GM12801 (cell line): Measurements from ENCODE around the gene CDC42BPB.

ENCODE experiments used
- TF ChIP-seq, protein P1 (sequence below): IDR thresholded peaks from one replicate; pipeline ENCODE4 v1.5.1; 2011; ENCODE audit warnings: control low read depth; ENCODE audit not compliant: insufficient read length; ENCODE audit errors: extremely low read depth

Gene CDC42BPB

DNA sequence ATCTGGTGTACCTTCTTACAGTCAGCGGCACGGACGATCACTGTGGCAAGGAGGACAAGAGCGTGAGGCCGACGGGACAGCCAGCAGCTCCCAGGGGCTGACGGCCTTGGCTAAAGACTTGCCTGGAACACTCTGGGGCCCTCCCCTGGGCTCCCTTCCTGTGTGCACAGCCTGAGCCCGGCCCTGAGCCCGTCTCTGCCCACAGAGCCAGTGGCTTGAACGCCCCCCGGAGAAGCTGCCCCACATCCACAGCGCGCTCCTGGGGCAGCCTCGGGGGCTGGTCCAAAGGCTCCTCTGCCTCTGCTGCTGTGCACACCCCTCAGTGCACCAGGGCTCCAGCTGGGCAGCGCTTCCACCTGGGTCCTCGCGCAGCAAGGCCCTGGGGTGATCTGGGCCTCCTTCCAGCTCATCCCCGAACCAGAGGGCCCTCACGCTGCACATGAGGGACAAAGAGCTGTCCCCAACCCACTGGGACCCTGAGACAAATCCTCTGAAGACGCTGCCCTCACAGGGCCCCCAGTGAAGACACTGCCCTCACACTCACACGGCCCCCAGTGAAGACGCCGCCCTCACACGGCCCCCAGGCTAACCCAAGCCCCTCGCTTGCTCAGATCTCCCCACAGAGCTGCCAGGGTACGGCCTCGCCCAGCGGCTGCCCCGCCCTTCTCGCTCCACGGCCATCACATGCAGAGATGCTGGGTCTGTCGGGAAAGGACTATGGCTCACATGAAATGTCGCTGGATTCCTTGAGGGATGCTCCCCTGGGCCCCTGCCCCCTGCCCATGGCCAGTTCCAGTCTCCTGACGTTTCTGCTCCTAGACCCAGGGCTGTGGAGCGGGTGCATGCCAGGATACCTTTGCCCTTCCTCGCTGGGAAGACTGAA lies 112.7 kb downstream of the CDC42BPB start:
- TF ChIP-seq, protein P1, sequence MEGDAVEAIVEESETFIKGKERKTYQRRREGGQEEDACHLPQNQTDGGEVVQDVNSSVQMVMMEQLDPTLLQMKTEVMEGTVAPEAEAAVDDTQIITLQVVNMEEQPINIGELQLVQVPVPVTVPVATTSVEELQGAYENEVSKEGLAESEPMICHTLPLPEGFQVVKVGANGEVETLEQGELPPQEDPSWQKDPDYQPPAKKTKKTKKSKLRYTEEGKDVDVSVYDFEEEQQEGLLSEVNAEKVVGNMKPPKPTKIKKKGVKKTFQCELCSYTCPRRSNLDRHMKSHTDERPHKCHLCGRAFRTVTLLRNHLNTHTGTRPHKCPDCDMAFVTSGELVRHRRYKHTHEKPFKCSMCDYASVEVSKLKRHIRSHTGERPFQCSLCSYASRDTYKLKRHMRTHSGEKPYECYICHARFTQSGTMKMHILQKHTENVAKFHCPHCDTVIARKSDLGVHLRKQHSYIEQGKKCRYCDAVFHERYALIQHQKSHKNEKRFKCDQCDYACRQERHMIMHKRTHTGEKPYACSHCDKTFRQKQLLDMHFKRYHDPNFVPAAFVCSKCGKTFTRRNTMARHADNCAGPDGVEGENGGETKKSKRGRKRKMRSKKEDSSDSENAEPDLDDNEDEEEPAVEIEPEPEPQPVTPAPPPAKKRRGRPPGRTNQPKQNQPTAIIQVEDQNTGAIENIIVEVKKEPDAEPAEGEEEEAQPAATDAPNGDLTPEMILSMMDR = no peak

DNA sequence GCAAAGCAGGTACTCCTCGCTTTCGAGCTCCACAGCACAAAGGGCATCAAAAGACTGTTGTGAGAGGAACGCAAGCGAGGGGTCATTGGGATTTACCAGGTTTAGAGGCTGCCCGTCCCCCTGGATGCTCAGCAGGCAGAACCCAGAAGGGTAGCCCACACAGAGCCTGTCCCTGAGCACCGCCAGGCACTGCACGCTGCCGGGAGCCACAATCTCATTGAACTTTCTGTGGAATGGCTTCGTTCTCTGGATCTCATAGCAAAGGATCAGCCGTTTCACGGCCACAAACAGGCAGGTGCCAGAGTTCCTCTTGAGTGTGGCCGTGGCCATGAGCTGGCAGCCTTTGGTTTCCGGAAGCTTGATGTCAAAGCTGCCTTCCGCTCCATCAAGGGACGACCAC lies 113.4 kb downstream of the CDC42BPB start:
- TF ChIP-seq, protein P1 = no peak

- TF ChIP-seq, protein P1 = no peak
These were observed 113.9 kb downstream of the CDC42BPB start for GRCh38 chr14:102943454-102943853.

DNA sequence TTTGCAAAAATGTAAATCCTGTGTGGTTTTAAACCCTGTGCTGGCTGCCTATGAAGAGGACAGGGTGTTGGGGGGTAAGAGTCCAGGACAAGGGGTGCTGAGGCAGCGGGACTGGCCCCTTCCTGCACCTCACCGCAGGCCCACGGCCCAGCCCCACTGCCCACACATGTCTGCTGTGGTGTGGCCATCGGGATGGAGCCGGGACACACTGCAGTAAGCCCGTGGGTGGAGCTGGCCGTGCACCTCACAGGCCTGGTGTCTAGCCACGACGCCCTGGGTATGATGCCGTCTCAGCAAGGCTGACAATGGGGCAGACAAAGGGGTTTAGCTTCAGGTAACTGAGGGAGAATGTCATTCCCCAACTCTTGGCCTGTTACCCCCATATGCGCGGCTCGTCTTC lies 115.3 kb downstream of the CDC42BPB start:
- TF ChIP-seq, protein P1 = no peak

- TF ChIP-seq, protein P1 = no peak
These were observed 115.8 kb downstream of the CDC42BPB start for GRCh38 chr14:102941419-102942011.

DNA sequence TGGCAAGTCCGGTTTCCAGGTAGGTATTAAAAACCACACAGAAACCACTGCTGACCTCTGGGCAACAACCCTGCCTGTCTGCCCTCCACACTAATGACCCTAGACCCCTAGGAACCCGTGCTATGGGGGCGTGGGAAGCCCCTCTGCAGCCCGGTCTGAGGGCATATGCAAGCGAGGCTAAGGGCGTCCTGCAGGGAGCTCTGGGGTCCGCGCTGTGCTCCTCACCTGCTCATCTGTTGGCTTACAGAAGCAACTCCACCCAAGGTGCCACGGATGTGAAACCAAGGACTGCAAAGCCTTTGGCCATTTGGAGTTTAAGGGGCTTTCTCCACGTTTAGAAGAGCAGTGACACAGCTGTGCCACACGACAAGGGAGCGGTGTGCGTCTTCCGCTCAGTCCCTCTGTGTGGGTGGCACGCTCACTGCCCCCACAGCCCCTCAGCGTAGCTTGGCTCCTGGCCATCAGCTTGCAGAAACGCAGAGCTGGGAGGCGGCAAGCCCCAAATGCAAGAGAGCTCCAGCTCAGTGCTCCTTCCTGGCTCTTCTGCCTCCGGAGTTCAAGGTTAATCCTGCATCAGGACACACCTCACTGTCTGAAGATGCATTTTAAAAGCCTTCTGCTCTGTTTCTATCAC lies 116.5 kb downstream of the CDC42BPB start:
- TF ChIP-seq, protein P1 = no peak

GRCh38 chr14:102939820-102940561 lies 117.4 kb downstream of the CDC42BPB start:
- TF ChIP-seq, protein P1 = no peak
